ENCODE results near the gene SERPINB8. TPM values are rescaled to one million over a fixed set of nuclear protein-coding genes. Genes with fewer than 3 reads are reported as not detected.

SERPINB8 gene
- total RNA-seq, 1 donor from 2014 or later, result 27.9 TPM

GRCh38 chr18:63972002-63972376, 2.1 kb downstream of the SERPINB8 start:
- Histone ChIP-seq H3K4me3 (ENCODE audit: low read depth, low read length) (no peak overlapping the region), H3K36me3 (ENCODE audit: control insufficient read depth, insufficient read depth, low read length) (peaks cover 1% of the 10 kb centered on the region), H3K27me3 (ENCODE audit: control insufficient read depth, insufficient read depth, low read length) (no peaks in the 10 kb centered on the region)
- TF ChIP-seq, protein P1, sequence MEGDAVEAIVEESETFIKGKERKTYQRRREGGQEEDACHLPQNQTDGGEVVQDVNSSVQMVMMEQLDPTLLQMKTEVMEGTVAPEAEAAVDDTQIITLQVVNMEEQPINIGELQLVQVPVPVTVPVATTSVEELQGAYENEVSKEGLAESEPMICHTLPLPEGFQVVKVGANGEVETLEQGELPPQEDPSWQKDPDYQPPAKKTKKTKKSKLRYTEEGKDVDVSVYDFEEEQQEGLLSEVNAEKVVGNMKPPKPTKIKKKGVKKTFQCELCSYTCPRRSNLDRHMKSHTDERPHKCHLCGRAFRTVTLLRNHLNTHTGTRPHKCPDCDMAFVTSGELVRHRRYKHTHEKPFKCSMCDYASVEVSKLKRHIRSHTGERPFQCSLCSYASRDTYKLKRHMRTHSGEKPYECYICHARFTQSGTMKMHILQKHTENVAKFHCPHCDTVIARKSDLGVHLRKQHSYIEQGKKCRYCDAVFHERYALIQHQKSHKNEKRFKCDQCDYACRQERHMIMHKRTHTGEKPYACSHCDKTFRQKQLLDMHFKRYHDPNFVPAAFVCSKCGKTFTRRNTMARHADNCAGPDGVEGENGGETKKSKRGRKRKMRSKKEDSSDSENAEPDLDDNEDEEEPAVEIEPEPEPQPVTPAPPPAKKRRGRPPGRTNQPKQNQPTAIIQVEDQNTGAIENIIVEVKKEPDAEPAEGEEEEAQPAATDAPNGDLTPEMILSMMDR (IDR thresholded peaks at IDR 0.05; ENCODE audit: insufficient read depth, low read length, severe bottlenecking), result no peak
- DNase-seq (ENCODE audit: low read depth) (no peak), FAIRE-seq (no peak)

DNA sequence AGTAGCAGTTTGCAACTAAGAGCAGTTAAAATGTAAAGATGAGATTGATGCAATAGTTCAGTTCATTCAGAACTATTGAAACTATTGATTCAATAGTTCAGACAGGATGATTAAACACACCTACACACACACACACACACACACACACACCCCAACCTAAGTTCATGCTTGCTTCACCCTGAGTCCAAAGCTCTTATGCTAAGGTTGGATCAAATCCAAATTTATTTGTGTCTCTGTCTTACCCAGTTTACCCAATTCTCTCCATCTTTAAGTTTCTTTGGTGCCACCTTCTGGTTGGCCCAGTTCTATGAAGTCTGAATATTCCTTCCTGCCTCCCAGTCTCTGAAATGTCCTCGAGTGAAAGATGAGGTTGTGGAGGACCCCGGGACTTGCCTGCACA, 5.1 kb downstream of the SERPINB8 start:
- no peak overlapping the region for H3K4me3 ChIP-seq (ENCODE audit: low read depth, low read length)
- peaks cover 2% of the 10 kb centered on the region for H3K36me3 ChIP-seq (ENCODE audit: control insufficient read depth, insufficient read depth, low read length)
- TF ChIP-seq, protein P1 (IDR thresholded peaks at IDR 0.05; ENCODE audit: insufficient read depth, low read length, severe bottlenecking), result peak; percentile 44
- DNase-seq (ENCODE audit: low read depth), result peak; percentile 68
- no peak for FAIRE-seq
- H3K27me3 ChIP-seq (ENCODE audit: control insufficient read depth, insufficient read depth, low read length), result no peaks in the 10 kb centered on the region

- Histone ChIP-seq H3K4me3 (ENCODE audit: low read depth, low read length) (no peak overlapping the region), H3K27me3 (ENCODE audit: control insufficient read depth, insufficient read depth, low read length) (no peaks in the 10 kb centered on the region), H3K36me3 (ENCODE audit: control insufficient read depth, insufficient read depth, low read length) (peaks cover 4% of the 10 kb centered on the region)
- TF ChIP-seq, protein P1 (IDR thresholded peaks at IDR 0.05; ENCODE audit: insufficient read depth, low read length, severe bottlenecking), result no peak
- FAIRE-seq (no peak), DNase-seq (ENCODE audit: low read depth) (no peak)
Observed at GRCh38 chr18:63975628-63976027, 5.7 kb downstream of the SERPINB8 start.

DNA sequence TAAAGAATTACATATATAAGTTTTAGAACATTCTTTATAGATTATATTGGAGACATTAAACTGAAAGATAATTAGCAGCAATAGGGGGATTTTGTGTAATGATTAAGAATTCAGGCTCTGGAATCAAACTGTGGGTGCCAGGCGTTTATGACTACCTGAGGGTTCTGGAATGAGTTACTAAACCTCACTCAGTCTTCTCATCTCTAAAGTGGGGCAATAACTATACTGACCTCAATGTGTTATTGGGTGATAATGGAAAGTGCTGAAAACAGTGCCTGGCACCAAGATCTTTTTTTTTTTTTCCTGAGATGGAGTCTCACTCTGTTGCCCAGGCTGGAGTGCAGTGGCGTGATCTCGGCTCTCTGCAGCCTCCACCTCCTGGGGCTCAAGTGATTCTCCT, 7.2 kb downstream of the SERPINB8 start:
- no peak for DNase-seq (ENCODE audit: low read depth)
- FAIRE-seq, result no peak
- TF ChIP-seq, protein P1 (IDR thresholded peaks at IDR 0.05; ENCODE audit: insufficient read depth, low read length, severe bottlenecking), result no peak

DNA sequence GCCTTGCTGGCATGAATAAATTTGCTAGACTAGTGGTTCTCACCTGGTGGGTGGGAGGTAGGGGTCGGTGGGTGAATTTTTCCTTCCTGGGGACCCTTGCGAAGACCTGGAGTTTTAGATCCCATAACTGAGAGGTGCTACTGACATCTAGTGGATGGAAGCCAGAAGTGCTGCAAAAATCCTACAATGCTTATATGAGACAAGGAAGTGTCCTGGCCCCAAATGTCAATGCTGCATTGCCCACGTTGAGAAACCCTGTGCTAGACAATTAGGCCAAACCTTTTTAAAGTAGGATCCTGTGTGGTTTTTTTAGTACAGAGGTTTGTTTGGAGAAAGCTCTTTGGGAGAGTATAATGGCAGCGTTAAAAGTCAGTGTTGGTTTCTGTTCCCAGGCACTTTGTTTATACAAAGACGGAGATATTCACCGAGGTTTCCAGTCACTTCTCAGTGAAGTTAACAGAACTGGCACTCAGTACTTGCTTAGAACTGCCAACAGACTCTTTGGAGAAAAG, 9.6 kb downstream of the SERPINB8 start:
- Histone ChIP-seq H3K27me3 (ENCODE audit: control insufficient read depth, insufficient read depth, low read length) (no peaks in the 10 kb centered on the region), H3K36me3 (ENCODE audit: control insufficient read depth, insufficient read depth, low read length) (peaks cover 20% of the 10 kb centered on the region), H3K4me3 (ENCODE audit: low read depth, low read length) (no peak overlapping the region)
- TF ChIP-seq, protein P1 (IDR thresholded peaks at IDR 0.05; ENCODE audit: insufficient read depth, low read length, severe bottlenecking), result peak; percentile 85
- FAIRE-seq, result no peak
- peak; percentile 65 for DNase-seq (ENCODE audit: low read depth)

More for the DNA sequence above, 7.2 kb downstream of the SERPINB8 start:
- no peak overlapping the region for H3K4me3 ChIP-seq (ENCODE audit: low read depth, low read length)
- H3K36me3 ChIP-seq (ENCODE audit: control insufficient read depth, insufficient read depth, low read length), result peaks cover 13% of the 10 kb centered on the region
- no peaks in the 10 kb centered on the region for H3K27me3 ChIP-seq (ENCODE audit: control insufficient read depth, insufficient read depth, low read length)

DNA sequence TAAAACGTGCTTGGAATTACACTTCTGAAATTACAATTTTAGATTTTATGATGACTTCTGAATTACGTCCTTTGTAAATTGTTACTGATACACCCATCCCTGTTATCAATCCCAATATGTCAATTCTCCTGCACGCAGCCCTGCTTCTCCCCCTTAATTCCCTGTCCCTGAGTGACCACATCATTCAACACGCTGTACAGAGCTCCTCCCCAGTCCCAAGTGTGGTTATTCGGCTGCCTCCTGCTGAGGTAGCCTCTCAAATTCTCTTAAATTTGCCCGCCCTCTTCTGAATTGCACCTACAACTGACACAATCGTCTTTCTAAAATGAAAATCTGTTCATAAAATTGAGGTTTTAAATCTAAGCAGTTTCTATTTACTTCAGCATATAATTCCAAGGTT, 10.1 kb downstream of the SERPINB8 start:
- Histone ChIP-seq H3K4me3 (ENCODE audit: low read depth, low read length) (no peak overlapping the region), H3K27me3 (ENCODE audit: control insufficient read depth, insufficient read depth, low read length) (no peaks in the 10 kb centered on the region), H3K36me3 (ENCODE audit: control insufficient read depth, insufficient read depth, low read length) (peaks cover 21% of the 10 kb centered on the region)
- DNase-seq (ENCODE audit: low read depth), result no peak
- TF ChIP-seq, protein P1 (IDR thresholded peaks at IDR 0.05; ENCODE audit: insufficient read depth, low read length, severe bottlenecking), result no peak
- FAIRE-seq, result no peak

All from bronchial epithelial cell (primary cell).